Amniotic stem cell (primary cell): Measurements from ENCODE around the gene SERTAD2.
A peak's percentile ranks its signal among the peaks of the same experiment; 100 is the strongest.

Source experiments
- DNase-seq: peaks from one replicate; lab custom pipeline; 2025; lab: John Stamatoyannopoulos, UW

SERTAD2 gene

GRCh38 chr2:64608867-64609226 is 44.9 kb downstream of the SERTAD2 start:
- DNase-seq, result no peak

DNA sequence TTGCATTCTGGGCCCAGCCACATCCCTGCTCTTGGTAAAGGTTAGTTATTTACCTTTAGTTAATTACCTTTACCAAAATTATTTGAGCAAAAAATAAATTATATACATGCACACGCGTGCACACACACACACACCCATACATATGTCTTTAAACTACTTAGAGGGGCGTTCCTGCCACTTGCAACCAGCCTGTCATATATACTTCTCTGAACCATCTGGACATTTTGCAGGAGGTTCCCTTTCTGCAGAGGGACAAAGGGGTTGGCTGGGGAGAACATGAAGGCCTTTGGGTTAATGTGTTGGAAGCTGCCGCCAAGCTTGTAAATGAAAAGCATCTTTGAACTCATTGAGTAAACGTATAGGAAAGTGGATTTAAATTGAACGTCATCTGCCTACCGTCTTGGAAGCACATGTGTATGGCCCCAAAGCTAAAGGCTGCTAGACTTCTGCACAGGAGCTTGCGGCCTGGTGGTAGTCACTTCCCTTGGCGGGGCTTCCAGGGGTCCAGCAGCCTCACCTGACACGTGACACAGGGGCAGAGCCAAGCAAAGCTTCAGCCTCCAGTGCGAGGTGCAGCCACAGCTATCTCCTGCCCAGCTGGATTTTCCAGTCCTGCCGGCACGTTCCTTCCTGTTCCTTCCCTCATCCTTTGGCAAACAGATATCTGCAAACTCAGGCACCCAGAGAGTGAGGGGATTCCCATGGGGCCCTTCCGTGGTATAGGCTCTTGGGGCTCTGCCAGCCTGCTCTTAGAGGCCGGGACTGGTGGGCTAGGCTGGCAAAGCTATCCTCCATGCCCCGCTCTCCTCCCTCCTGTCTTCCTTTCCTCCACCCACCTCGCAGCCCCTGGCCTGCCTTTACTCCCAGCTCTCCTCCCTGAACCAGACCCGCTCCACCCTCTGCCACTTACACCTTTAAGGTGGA is 46.1 kb downstream of the SERTAD2 start:
- DNase-seq, result no peak

DNA sequence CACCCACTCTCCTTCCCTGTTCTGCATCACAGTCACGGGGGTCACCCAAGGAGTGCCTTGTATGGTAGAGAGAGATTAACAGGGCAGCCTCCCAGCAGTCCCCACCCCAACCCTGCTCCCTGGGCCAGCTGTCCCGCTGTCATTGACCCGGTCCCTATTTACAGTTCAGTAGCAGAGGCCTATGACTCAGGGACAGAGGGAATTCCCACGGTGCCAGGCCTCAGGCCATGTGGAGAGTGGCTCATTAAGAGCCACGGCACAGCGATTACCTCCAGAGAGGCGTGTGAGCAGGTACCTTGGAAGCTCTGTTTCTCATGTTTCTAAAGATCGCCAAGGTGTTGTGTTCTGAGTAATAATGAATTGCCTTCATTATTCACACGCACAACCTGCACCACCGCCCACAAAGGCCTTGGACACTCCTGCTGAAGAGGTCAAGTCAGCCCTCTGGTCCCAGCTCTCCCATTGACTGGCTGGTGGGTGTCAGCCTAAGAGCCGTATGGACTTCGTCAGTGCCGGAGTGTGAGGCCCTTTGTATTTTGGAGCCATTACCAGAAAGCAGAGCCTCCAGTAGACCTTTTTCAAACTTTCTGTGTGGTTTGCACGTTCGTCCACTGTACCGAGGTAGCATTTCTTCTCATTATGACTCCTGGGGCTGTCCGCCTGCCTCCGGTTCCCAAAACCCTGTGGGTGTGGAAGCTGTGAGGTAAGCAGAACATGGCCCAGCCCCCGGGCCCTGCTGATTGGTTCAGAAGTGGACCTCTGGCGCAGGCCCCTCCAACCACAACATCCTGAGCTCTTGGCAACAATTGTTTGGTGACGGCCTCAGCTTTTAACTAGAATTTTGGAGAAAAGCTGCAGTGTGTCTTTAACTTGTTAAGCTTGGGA is 47.0 kb downstream of the SERTAD2 start:
- no peak for DNase-seq

GRCh38 chr2:64605991-64606478 is 47.7 kb downstream of the SERTAD2 start:
- DNase-seq, result no peak

DNA sequence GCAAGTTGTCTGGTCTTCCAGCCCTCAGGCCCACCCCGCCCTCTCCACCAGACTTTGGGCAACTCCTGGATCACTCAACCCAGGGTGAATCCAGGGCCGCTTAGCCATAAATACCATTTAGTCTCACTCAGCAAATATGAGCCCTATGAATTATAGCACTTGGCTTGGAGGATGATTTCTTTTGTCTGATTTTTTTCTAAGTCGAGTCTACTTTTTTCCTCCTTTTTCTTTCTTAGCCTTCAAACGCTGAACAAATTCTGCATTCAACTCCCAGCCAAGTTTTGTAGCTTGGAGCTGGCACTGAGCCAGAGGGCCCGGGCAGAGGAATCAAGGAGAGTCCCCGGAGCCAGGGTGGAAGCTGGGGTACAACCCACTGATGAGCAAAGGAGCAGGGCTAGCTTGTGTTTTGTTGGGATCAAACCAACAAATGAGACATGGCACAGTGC is 48.7 kb downstream of the SERTAD2 start:
- peak; percentile 11 for DNase-seq

- no peak for DNase-seq
Observed at GRCh38 chr2:64604155-64604554, 49.6 kb downstream of the SERTAD2 start.

GRCh38 chr2:64602436-64602835 is 51.3 kb downstream of the SERTAD2 start:
- no peak for DNase-seq

DNA sequence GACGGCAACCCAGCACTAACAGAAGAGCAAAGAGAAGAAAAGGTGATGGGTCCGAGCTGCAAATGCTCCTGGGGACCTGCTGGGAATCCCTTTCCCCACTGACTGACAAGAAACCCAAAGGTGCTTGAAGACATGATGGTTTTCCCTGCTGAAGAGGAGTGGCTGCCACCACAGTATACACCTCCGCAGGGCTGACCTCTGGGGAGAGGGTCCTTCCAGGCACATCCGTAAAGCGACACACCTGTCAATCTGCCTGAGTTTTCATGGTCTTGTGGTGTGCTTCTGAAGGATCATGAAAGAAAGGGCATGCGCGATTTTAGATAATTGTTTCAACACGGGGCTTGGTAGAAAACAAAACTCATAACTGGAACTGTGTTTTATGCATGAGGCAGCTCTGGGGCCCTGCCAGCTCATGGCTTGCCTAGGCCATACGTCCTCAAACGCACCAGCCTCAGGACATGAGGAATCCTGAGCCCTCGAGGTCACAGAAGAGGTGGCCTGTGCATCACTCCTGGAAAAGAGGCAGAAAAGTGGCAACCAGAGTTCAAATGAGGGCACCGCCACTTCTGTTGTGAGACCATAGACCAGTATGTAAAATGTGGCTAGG is 51.8 kb downstream of the SERTAD2 start:
- DNase-seq, result no peak

DNA sequence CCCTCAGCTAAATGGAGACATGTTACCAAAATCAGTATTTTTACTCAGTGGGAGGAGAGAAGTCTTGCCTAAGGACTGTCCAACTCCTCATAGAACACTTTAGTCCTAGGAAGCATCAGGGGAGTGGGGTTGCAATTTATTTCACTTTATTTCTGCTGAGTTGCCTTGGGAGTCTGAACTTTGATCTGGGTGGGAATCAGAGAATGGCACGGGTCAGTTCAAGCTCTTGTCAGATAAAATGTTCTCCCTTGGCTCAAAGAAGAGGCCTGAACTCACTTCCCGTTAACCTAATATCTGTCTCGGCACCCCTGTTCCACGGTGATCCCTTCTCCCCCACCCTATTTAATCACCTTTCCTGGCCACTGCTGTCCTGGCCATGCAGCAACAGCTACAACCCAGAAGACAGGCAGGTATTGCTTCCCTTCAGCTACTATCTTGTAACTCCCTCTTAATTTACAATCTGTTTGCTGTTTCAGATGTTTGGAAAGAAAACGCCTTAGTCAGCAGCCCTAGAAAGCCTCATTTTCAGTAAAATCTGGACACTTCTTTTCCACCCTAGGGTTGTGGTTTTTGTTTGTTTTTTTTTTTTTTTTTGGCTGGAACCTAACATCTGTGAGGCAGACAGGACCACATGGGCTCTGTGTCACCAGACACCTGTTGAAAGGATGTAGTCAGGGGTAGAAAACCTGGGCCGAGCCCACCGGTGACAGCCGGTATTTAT is 52.5 kb downstream of the SERTAD2 start:
- DNase-seq, result no peak

DNA sequence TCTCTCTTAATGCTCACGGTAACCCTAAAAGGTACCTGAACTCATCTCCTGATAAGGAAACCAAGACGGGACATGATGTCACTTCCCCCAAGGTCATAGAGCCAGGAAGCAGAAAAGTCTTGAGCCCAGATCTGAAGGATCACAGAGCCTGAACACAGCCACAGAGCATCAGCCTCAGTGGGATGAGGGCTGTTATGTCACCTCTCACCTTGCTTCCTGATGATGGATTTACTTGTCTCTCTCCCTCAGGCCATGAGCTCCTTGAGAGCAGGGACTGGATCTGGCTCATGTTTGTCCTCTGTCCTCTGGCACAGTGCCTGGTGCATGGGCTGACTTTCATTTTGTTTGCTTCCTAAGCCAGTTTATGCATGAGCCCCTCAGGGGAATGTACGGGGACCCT is 54.2 kb downstream of the SERTAD2 start:
- DNase-seq, result no peak

DNA sequence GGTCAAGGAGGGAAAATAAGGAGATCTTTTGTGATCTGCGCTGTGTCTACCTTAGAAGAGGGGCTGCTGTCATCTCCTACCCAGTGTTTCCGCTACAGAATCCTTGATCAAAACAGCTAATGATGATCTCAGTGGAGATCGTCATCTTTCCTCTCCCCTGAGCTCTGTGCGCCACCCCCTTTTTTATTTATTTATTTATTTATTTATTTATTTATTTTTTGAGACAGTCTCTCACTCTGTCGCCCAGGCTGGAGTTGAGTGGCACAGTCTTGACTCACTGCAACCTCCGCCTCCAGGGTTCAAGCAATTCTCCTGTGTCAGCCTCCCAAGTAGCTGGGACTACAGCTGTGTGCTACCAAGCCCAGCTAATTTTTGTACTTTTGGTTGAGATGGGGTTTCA is 55.5 kb downstream of the SERTAD2 start:
- no peak for DNase-seq

DNA sequence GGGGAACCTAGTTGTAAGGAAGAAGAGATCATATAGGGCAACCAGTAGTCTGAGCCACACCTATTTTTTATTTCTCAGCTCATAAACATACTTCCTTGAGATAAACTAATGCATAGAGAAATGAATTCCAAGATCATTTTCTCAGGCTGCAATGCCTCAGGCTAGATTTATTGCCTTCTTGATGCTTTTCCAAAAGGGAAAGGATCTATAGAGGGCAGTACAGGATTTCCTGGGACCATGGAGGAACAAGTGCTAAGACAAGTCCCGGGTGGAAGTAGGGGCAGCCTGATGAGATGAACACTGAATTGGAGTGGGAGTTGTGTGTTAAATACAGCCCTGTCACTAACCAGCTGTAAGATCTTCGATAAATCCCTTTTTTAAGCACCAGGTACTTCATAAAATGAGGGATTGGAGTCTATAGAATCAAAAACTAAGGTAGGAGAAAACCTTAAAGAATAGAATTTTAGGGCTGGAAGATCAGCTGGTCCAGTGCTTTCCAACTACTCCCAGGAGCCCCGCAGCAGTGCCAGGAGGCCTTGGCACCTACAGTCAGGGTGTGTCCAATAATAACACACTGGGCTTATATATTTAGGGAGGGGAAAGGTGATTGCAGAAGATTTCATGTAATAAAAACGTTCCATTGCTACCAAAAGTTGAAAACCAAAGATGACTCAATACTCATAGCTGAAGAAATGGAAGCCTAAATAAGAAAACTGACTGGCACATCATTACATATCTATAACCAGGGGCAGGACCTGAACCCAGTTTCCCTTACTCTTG is 58.1 kb downstream of the SERTAD2 start:
- no peak for DNase-seq

GRCh38 chr2:64594226-64594989 is 59.3 kb downstream of the SERTAD2 start:
- DNase-seq, result no peak

DNA sequence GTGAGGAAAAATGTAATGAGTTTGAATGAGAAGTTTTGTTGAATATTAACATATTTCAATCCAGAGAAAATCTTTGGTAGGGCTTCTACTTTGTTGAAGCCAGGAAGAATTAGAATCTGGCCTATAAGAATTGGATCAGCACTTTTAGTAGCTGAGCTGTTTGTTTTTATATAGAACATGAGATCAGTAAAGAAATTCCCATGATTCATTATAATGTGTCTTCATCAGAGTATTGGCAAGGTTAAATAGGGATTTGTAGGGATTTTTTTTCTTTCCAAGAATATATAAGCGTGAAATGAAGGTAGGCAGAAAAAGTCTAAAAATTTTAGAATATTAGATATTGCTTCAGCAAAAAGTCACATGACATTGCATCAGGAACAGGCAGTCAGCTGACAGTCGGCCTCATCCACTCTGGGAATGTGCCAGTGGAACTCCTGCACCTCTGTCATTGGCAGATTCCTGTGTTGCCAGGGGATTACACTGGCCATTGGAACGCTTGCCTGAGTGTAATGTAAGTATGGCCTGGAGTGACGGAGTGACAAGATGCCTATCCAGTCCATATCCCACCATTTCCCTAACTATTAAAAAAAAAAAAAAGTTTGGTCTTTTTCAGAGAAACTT is 60.6 kb downstream of the SERTAD2 start:
- no peak for DNase-seq

DNA sequence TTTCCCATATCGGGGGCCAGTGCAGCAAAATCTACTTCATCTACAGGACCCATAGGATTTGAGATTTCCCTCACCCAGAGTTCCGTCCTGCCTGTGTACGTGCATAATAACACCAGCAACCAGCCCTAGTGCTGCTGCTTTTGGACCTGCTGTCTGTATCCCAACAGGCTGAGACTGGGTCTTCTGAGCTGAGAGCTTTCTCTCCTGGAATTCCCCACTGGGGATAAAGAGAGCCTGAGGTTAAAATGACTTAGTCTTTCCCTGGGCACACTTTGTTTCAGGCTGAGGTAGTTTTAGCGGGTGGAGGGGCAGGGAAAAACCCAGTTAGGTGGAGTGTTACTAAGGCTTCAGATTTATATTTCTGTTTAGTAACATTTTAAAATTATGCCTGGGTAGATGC is 62.5 kb downstream of the SERTAD2 start:
- no peak for DNase-seq

- no peak for DNase-seq
Observed at GRCh38 chr2:64587561-64587960, 66.2 kb downstream of the SERTAD2 start.

- DNase-seq, result peak; percentile 57
Observed at GRCh38 chr2:64586883-64587481, 66.7 kb downstream of the SERTAD2 start.

DNA sequence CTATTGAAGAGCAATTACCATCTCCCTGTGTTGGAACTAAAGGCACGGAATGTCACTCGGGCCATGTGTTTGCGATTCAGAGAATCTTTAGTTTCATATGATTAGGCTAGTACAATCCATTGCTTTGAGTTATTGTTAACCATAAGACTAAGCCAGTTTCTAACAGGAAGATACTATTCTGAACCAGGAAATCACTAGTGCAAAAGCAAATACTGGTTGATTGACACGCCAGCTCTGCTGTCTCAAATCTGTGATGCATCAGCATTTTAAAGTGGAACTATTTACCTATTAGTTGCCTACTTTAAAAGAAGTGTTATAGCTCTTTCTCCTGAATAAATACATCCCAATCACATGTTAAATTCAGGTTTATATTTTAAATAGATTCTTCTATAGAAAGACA is 67.7 kb downstream of the SERTAD2 start:
- no peak for DNase-seq

- DNase-seq, result no peak
Observed at GRCh38 chr2:64582774-64583340, 70.9 kb downstream of the SERTAD2 start.
